OCI-LY3 (cell line): ENCODE data around the gene NYAP2.

Source experiments
- H2AFZ ChIP-seq: fragments of 200-600, 300-600 bp; shearing (Covaris generic); 2 replicates; pipeline ENCODE4 v1.6.0; 2014; ENCODE audit warnings: antibody characterized with exemption, low read depth, low read length
- H3K27ac ChIP-seq: fragments of 200-600, 300-600 bp; sonication (generic); 2 replicates; pipeline ENCODE4 v1.5.1; 2014; ENCODE audit warnings: mild to moderate bottlenecking, low read length, moderate library complexity, mixed read lengths
- H3K27me3 ChIP-seq: fragments of 200-600, 300-600 bp; sonication (generic); 2 replicates; pipeline ENCODE4 v1.6.1; 2014; ENCODE audit warnings: low read depth, low read length, mixed read lengths
- H3K36me3 ChIP-seq: fragments of 200-600, 300-600 bp; sonication (generic); replicated peaks from 2 replicates; pipeline ENCODE3; 2014; ENCODE audit warnings: low read depth, low read length, mixed read lengths
- H3K4me1 ChIP-seq: fragments of 300-600, 200-600 bp; sonication (generic); 2 replicates; pipeline ENCODE4 v1.6.1; 2014; ENCODE audit warnings: low read length, mixed read lengths
- H3K4me2 ChIP-seq: fragments of 200-600, 300-600 bp; sonication (generic); 2 replicates; pipeline ENCODE4 v1.6.1; 2014; ENCODE audit warnings: low read length, mixed read lengths
- H3K4me3 ChIP-seq: fragments of 300-600, 200-600 bp; sonication (generic); 2 replicates; pipeline ENCODE4 v1.5.1; 2014; ENCODE audit warnings: antibody characterized with exemption, mild to moderate bottlenecking, low read length, moderate library complexity
- H3K79me2 ChIP-seq: fragments of 300-600, 200-600 bp; shearing (Covaris generic); 2 replicates; pipeline ENCODE4 v1.6.1; 2014; ENCODE audit warnings: mild to moderate bottlenecking, low read length, mixed read lengths
- H3K9ac ChIP-seq: fragments of 300-600, 200-600 bp; shearing (Covaris generic); 2 replicates; pipeline ENCODE4 v1.6.0; 2014; ENCODE audit warnings: mild to moderate bottlenecking, low read length, moderate library complexity
- H3K9me3 ChIP-seq: fragments of 200-600, 300-600 bp; shearing (Covaris generic); 2 replicates; pipeline ENCODE4 v1.6.1; 2014; ENCODE audit warnings: low read length, mixed read lengths; ENCODE audit not compliant: insufficient read depth
- H4K20me1 ChIP-seq: fragments of 200-600, 300-600 bp; sonication (generic); 2 replicates; pipeline ENCODE4 v1.6.1; 2016; ENCODE audit warnings: low read length, mixed read lengths; ENCODE audit not compliant: insufficient read depth
- CTCF ChIP-seq: fragments of 200-600, 300-600 bp; sonication (generic); IDR thresholded peaks from 2 replicates; pipeline ENCODE4 v1.5.1; 2014; ENCODE audit warnings: antibody characterized with exemption, low read length, low read depth
- EZH2phosphoT487 ChIP-seq: fragments of 200-600 bp; shearing (Covaris generic); IDR thresholded peaks from 2 replicates; pipeline ENCODE4 v1.6.1; 2018; ENCODE audit warnings: antibody characterized with exemption, mixed run types, low read depth

The NYAP2 gene

DNA sequence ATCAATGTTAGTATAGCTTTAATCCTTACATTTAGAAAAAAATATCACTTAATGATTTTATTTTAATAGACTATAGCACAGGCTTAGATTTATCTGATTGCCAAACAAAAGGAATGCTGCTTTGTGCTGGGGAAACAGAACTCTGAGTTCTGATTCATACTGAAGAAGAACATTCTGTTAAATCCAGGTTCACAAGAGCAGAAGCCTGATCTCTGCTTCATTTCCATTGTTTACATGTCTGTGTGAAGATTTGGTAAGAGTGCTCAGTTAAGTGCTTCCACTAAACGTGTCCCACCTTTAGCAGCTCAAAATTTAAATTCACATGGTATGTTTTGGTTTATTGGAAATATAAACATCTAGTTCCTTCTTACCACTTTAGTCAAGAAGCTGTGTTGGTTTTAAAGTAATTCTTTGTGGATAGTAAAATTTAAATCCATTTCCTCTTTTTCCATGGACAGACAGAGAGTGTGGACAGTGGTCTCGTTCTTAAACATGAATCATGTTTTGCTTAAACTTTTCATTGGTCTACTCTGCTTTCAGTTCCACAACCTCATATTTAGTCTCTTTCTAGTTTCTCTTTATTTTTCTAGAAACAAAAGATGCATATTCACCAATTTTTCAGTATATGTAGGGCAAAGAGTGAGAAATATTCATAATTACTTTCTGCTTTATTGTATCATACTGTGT, 59.1 kb downstream of the NYAP2 start:
- TF ChIP-seq EZH2phosphoT487, result no peak
- no peak for TF ChIP-seq CTCF
- Histone ChIP-seq H3K9me3 (no peaks in the 10 kb centered on the region), H3K4me3 (no peak overlapping the region), H3K79me2 (no peaks in the 10 kb centered on the region), H3K27ac (no peak overlapping the region), H3K4me2 (peak overlapping the region; percentile 29), H3K36me3 (no peaks in the 10 kb centered on the region), H3K27me3 (no peaks in the 10 kb centered on the region), H3K9ac (no peak overlapping the region), H2AFZ (no peak overlapping the region), H3K4me1 (peaks cover 10% of the 10 kb centered on the region), H4K20me1 (no peaks in the 10 kb centered on the region)

DNA sequence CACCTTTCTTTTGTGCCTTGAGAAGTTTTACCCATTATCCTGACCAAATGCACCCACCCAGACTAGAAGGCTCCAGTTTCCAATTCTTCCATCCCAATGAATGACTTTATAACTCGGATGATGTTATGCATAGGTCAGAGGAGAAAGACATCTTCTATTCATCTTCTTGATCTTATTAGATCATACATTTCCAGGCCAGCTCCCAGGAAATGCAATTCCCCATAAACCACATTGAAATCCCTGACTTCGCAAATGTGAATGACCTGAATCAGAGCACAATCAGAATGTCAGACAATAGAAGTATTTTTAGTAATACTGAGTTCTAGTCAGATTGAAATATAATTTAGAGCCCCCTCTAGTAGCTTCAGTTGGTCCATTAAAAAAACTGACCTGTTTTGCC, 62.9 kb downstream of the NYAP2 start:
- H4K20me1 ChIP-seq, result no peaks in the 10 kb centered on the region
- peaks cover 24% of the 10 kb centered on the region for H3K4me1 ChIP-seq
- H3K27ac ChIP-seq, result no peak overlapping the region
- no peak overlapping the region for H3K4me3 ChIP-seq
- no peak overlapping the region for H3K9ac ChIP-seq
- TF ChIP-seq EZH2phosphoT487 (no peak), CTCF (no peak)
- no peak overlapping the region for H2AFZ ChIP-seq
- H3K79me2 ChIP-seq, result no peaks in the 10 kb centered on the region
- no peaks in the 10 kb centered on the region for H3K36me3 ChIP-seq
- H3K4me2 ChIP-seq, result no peak overlapping the region
- no peaks in the 10 kb centered on the region for H3K27me3 ChIP-seq
- H3K9me3 ChIP-seq, result no peaks in the 10 kb centered on the region

- no peak overlapping the region for H3K27ac ChIP-seq
- no peaks in the 10 kb centered on the region for H3K27me3 ChIP-seq
- no peaks in the 10 kb centered on the region for H3K36me3 ChIP-seq
- H3K4me2 ChIP-seq, result no peak overlapping the region
- no peak for TF ChIP-seq CTCF
- no peaks in the 10 kb centered on the region for H3K79me2 ChIP-seq
- H2AFZ ChIP-seq, result no peak overlapping the region
- H4K20me1 ChIP-seq, result no peaks in the 10 kb centered on the region
- no peak overlapping the region for H3K4me3 ChIP-seq
- H3K4me1 ChIP-seq, result peaks cover 24% of the 10 kb centered on the region
- no peak overlapping the region for H3K9ac ChIP-seq
- H3K9me3 ChIP-seq, result no peaks in the 10 kb centered on the region
Measured at GRCh38 chr2:225462945-225463344, 63.4 kb downstream of the NYAP2 start.

DNA sequence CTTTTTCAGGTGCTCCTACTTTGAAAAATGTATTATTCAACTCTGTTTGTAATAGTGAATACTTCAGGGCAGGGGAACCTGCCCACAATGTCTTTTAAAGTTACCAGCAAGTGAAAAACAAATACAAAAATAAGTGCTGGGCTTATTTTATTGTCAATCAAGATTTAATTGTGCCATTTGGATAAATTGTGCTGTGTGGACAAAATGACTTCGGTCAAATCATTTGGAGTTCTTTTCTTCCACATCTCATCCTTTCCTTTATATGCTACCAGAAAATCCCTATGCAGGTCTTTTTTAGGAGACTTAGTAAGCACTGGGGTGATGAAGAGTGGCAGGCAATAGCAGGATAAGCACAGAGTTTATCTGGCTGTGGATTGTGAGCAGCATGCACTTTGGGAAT, 63.9 kb downstream of the NYAP2 start:
- no peak overlapping the region for H2AFZ ChIP-seq

More for the DNA sequence above, 63.9 kb downstream of the NYAP2 start:
- Histone ChIP-seq H3K36me3 (no peaks in the 10 kb centered on the region), H3K9me3 (no peaks in the 10 kb centered on the region), H3K4me2 (no peak overlapping the region), H3K9ac (no peak overlapping the region), H3K4me1 (peaks cover 23% of the 10 kb centered on the region), H3K27me3 (no peaks in the 10 kb centered on the region), H3K79me2 (no peaks in the 10 kb centered on the region), H4K20me1 (no peaks in the 10 kb centered on the region), H3K27ac (no peak overlapping the region), H3K4me3 (no peak overlapping the region)
- TF ChIP-seq CTCF (no peak), EZH2phosphoT487 (no peak)
